Measurements from ENCODE around the gene BUD13. TPM values are rescaled to one million over a fixed set of nuclear protein-coding genes. Genes with fewer than 3 reads are reported as not detected.

BUD13 gene
- total RNA-seq, 1 experiment from 2014 or later: 30.0 TPM

- TF ChIP-seq REST (IDR thresholded peaks at IDR 0.05; ENCODE audit: insufficient read depth in 1 of 2, low read depth in 2 of 2, low read length in 1 of 2) (no peak), CTCF (IDR thresholded peaks at IDR 0.05) (peak; percentile 97)
- peaks cover 15% of the 10 kb centered on the region for H3K4me1 ChIP-seq (ENCODE audit: control insufficient read depth, insufficient read depth, low read length)
- DNase-seq (ENCODE audit: low read depth, low spot score) (no peak), ATAC-seq (peak; percentile 69)
- in situ Hi-C loops (cut with HindIII; ENCODE audit: low pct_unique_long_range_greater_than_20kb, low sequenced_read_pairs): no loop called here
- BruUV-seq (replicated peaks): no TSS peak
- no peak overlapping the region for H3K27ac ChIP-seq (ENCODE audit: low read length)
- CTCF ChIA-PET: interaction anchor here (0.5 to 4.2 kb wide), 13 partner anchors 30 to 436 kb away, joined by 3 to 76 read pairs (median 4); partner anchors contain the start of gene APOA1
- H3K27me3 ChIP-seq (ENCODE audit: control insufficient read depth, insufficient read depth, low read length): no peaks in the 10 kb centered on the region
- H3K36me3 ChIP-seq (ENCODE audit: control insufficient read depth, insufficient read depth, low read length): peaks cover 12% of the 10 kb centered on the region
- no peaks in the 10 kb centered on the region for H3K9me3 ChIP-seq (ENCODE audit: control insufficient read depth, insufficient read depth, low read depth, low read length)
- H3K4me3 ChIP-seq (ENCODE audit: low read depth in 2 of 2, low read length in 2 of 2): no peak overlapping the region
- intact Hi-C loops (cut with micrococcal nuclease; ENCODE audit: unreplicated experiment): loop anchor here (1.0 to 5.0 kb wide), 2 partner anchors 46 to 315 kb away; partner anchors contain the start of gene APOA1
- POLR2A ChIA-PET: interaction anchor here (0.6 kb wide), 1 partner anchor 40 kb away, joined by 5 read pairs; no protein-coding TSS in a partner anchor
These were observed 18.4 kb upstream of the BUD13 start for GRCh38 chr11:116791002-116791812.

GRCh38 chr11:116790167-116791001, 17.6 kb upstream of the BUD13 start:
- ChIA-PET POLR2A (interaction anchor here (0.5 to 1.1 kb wide), 2 partner anchors 45 to 354 kb away, joined by 4 to 7 read pairs; partner anchors contain the start of gene PAFAH1B2), CTCF (interaction anchor here (0.5 to 4.2 kb wide), 14 partner anchors 9 to 437 kb away, joined by 3 to 76 read pairs (median 3); partner anchors contain the start of genes APOA1 and BUD13)
- H3K27me3 ChIP-seq (ENCODE audit: control insufficient read depth, insufficient read depth, low read length): no peaks in the 10 kb centered on the region
- BruUV-seq (replicated peaks): no TSS peak
- ATAC-seq (no peak), DNase-seq (ENCODE audit: low read depth, low spot score) (no peak)
- no peak for TF ChIP-seq CTCF (IDR thresholded peaks at IDR 0.05)
- no peak for TF ChIP-seq POLR2AphosphoS5 (IDR thresholded peaks at IDR 0.05; ENCODE audit: low read depth, low read length)
- no peak for TF ChIP-seq REST (IDR thresholded peaks at IDR 0.05; ENCODE audit: insufficient read depth in 1 of 2, low read depth in 2 of 2, low read length in 1 of 2)
- no peak for TF ChIP-seq TCF7L2 (IDR thresholded peaks at IDR 0.05; ENCODE audit: low read depth, low read length)
- no peak for TF ChIP-seq SIN3A (IDR thresholded peaks at IDR 0.05; ENCODE audit: borderline replicate concordance, insufficient read depth, low read depth, low read length)
- no peaks in the 10 kb centered on the region for H3K9me3 ChIP-seq (ENCODE audit: control insufficient read depth, insufficient read depth, low read depth, low read length)
- in situ Hi-C loops (cut with HindIII; ENCODE audit: low pct_unique_long_range_greater_than_20kb, low sequenced_read_pairs) (no loop called here), intact Hi-C loops (cut with micrococcal nuclease; ENCODE audit: unreplicated experiment) (loop anchor here (1.0 to 5.0 kb wide), 2 partner anchors 47 to 316 kb away; partner anchors contain the start of gene APOA1)
- no peak overlapping the region for H3K4me3 ChIP-seq (ENCODE audit: low read depth in 2 of 2, low read length in 2 of 2)
- H3K27ac ChIP-seq (ENCODE audit: low read length): no peak overlapping the region
- peaks cover 20% of the 10 kb centered on the region for H3K36me3 ChIP-seq (ENCODE audit: control insufficient read depth, insufficient read depth, low read length)
- peaks cover 15% of the 10 kb centered on the region for H3K4me1 ChIP-seq (ENCODE audit: control insufficient read depth, insufficient read depth, low read length)
